ENCODE measurements around the gene UNC13B.

UNC13B gene

DNA sequence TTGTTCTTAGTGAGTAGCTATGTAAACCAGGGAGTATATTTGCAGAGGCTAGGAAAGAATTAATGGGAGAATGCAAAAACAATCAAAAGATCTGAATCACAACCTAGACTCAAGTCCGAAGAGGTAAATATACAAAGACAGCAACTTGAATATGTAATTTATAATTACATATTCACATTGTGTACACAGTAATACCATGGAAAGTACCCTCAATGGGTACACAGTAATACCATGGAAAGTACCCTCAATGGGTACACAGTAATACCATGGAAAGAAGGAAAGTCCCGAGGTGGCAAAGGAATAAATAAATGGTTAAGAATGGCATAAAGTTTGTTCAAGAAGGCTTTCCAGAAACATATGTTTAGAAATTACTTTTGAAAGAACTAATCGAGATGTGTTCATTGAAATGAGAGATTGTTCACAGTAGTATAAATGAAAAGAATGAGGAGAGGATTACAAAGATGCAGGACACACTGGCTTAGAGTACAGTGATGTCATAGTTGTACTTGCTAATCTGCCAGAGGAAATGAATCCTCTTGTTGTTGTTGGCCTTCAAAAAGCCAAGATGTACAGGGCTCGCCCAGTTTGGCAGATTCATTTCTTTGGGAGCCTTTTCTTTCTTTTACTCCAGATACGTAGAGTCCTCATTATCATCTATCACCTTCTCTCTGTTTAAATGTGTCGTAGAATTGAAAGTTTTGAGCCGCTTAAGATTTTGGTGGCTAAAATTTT, 116.0 kb downstream of the UNC13B start:
- peak overlapping the region; percentile 21 for H3K4me3 ChIP-seq (replicated peaks; ENCODE audit: low read depth, low read length)
- peak; percentile 91 for DNase-seq (ENCODE audit: low read depth)
- TF ChIP-seq, protein P1, sequence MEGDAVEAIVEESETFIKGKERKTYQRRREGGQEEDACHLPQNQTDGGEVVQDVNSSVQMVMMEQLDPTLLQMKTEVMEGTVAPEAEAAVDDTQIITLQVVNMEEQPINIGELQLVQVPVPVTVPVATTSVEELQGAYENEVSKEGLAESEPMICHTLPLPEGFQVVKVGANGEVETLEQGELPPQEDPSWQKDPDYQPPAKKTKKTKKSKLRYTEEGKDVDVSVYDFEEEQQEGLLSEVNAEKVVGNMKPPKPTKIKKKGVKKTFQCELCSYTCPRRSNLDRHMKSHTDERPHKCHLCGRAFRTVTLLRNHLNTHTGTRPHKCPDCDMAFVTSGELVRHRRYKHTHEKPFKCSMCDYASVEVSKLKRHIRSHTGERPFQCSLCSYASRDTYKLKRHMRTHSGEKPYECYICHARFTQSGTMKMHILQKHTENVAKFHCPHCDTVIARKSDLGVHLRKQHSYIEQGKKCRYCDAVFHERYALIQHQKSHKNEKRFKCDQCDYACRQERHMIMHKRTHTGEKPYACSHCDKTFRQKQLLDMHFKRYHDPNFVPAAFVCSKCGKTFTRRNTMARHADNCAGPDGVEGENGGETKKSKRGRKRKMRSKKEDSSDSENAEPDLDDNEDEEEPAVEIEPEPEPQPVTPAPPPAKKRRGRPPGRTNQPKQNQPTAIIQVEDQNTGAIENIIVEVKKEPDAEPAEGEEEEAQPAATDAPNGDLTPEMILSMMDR (IDR thresholded peaks at IDR 0.05; ENCODE audit: low read length, missing control alignments), result no peak

- no peak overlapping the region for H3K4me3 ChIP-seq (replicated peaks; ENCODE audit: low read depth, low read length)
- DNase-seq (ENCODE audit: low read depth), result no peak
- TF ChIP-seq, protein P1 (IDR thresholded peaks at IDR 0.05; ENCODE audit: low read length, missing control alignments), result no peak
Measured at GRCh38 chr9:35279946-35280345, 118.1 kb downstream of the UNC13B start.

- DNase-seq (ENCODE audit: low read depth), result no peak
- H3K4me3 ChIP-seq (replicated peaks; ENCODE audit: low read depth, low read length), result no peak overlapping the region
- TF ChIP-seq, protein P1 (IDR thresholded peaks at IDR 0.05; ENCODE audit: low read length, missing control alignments), result no peak
Measured at GRCh38 chr9:35280399-35280798, 118.6 kb downstream of the UNC13B start.

DNA sequence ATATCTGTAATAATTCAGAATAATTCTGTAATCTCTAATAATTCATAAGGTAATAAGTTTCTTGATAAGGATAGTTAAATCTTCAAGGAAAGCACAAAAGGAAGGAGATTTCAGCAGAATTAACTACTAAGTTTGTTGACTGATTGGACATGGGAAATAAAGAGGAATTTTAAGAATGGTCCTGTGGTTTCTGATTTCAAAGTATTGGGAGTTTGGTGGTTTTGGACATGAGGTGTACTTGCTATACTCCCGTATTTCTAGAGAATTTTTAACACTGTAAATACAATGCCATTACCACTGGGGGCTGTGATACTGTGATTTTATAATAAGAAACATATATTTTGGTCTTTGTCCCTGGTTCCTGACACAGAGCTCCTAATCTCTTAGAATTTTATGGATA, 123.9 kb downstream of the UNC13B start:
- no peak for DNase-seq (ENCODE audit: low read depth)
- TF ChIP-seq, protein P1 (IDR thresholded peaks at IDR 0.05; ENCODE audit: low read length, missing control alignments), result no peak
- no peak overlapping the region for H3K4me3 ChIP-seq (replicated peaks; ENCODE audit: low read depth, low read length)

GRCh38 chr9:35286381-35286780, 124.6 kb downstream of the UNC13B start:
- no peak for DNase-seq (ENCODE audit: low read depth)
- no peak overlapping the region for H3K4me3 ChIP-seq (replicated peaks; ENCODE audit: low read depth, low read length)
- TF ChIP-seq, protein P1 (IDR thresholded peaks at IDR 0.05; ENCODE audit: low read length, missing control alignments), result no peak

GRCh38 chr9:35287987-35288632, 126.3 kb downstream of the UNC13B start:
- H3K4me3 ChIP-seq (replicated peaks; ENCODE audit: low read depth, low read length), result no peak overlapping the region
- no peak for DNase-seq (ENCODE audit: low read depth)
- TF ChIP-seq, protein P1 (IDR thresholded peaks at IDR 0.05; ENCODE audit: low read length, missing control alignments), result no peak
